ENCODE measurements around the gene VSTM4. TPM values are rescaled to one million over a fixed set of nuclear protein-coding genes. Genes with fewer than 3 reads are reported as not detected.

VSTM4 gene
- total and polyA plus RNA-seq, 2 donors (not counting 1 experiment from before 2014, with no cell fraction given): not detected

GRCh38 chr10:49117376-49118070 lies 2.2 kb upstream of the VSTM4 start:
- no peak overlapping the region for H3K4me3 Mint-ChIP-seq
- Histone ChIP-seq H3K9me3 (ENCODE audit: control extremely low read depth in 1 of 3, control insufficient read depth in 2 of 3, insufficient read depth in 1 of 3, low read length in 2 of 3) (peaks cover 0 to 5% (median 0%) of the 10 kb centered on the region in 3 donors), H3K36me3 (replicated peaks in 1 of 2; ENCODE audit: control extremely low read depth in 1 of 2, control insufficient read depth in 1 of 2, extremely low read depth in 1 of 2, insufficient read depth in 2 of 2, low read length in 1 of 2) (no peaks in the 10 kb centered on the region), H3K4me2 (replicated peaks; ENCODE audit: low read depth, low read length, poor library complexity, severe bottlenecking) (no peak overlapping the region), H2AFZ (ENCODE audit: insufficient read depth, low read depth, low read length, poor library complexity, severe bottlenecking) (no peak overlapping the region), H3K79me2 (ENCODE audit: control insufficient read depth, insufficient read depth, low read length) (no peaks in the 10 kb centered on the region), H3K4me3 (ENCODE audit: control extremely low read depth in 1 of 5, extremely low read depth in 1 of 5, insufficient read depth in 1 of 5, low read depth in 2 of 5, low read length in 4 of 5) (no peak overlapping the region), H3K4me1 (ENCODE audit: control insufficient read depth in 2 of 2, insufficient read depth in 2 of 2, low read length in 2 of 2) (peaks cover 4 to 5% of the 10 kb centered on the region in 2 donors), H3K27ac (ENCODE audit: low read length in 2 of 2) (no peak overlapping the region), H3K9ac (ENCODE audit: low read length) (no peak overlapping the region), H4K20me1 (ENCODE audit: control insufficient read depth, insufficient read depth, low read length, poor library complexity, severe bottlenecking) (no peaks in the 10 kb centered on the region), H3K27me3 (replicated peaks in 1 of 4; ENCODE audit: control extremely low read depth in 1 of 4, control insufficient read depth in 3 of 4, insufficient read depth in 4 of 4, low read length in 3 of 4) (peaks cover 0 to 38% (median 16%) of the 10 kb centered on the region in 4 experiments)
- H3K4me1 Mint-ChIP-seq: peaks cover 4% of the 10 kb centered on the region
- ChIA-PET CTCF (no interaction called here), POLR2A (no interaction called here)
- ATAC-seq (ENCODE audit: low read depth): no peak
- H3K9me3 Mint-ChIP-seq (ENCODE audit: insufficient read depth): no peaks in the 10 kb centered on the region
- intact Hi-C loops (cut with micrococcal nuclease): no loop called here
- 100% methylated on average over 1 of the region's 4 CpGs for WGBS (ENCODE audit: insufficient coverage)
- no peak for DNase-seq
- peaks cover 24% of the 10 kb centered on the region for H3K27me3 Mint-ChIP-seq
- TF ChIP-seq EZH2 (IDR thresholded peaks at IDR 0.05; ENCODE audit: borderline replicate concordance, insufficient read depth, low read depth, low read length, poor library complexity, severe bottlenecking): no peak
- no peak for TF ChIP-seq CTCF (IDR thresholded peaks at IDR 0.05)
- no peak overlapping the region for H3K27ac Mint-ChIP-seq

GRCh38 chr10:49116509-49117375 lies 1.4 kb upstream of the VSTM4 start:
- H3K4me1 Mint-ChIP-seq: peaks cover 4% of the 10 kb centered on the region
- CTCF ChIA-PET: no interaction called here
- no peaks in the 10 kb centered on the region for H3K9me3 Mint-ChIP-seq (ENCODE audit: insufficient read depth)
- no peak overlapping the region for H3K9ac ChIP-seq (ENCODE audit: low read length)
- H3K4me1 ChIP-seq (ENCODE audit: control insufficient read depth in 2 of 2, insufficient read depth in 2 of 2, low read length in 2 of 2): peaks cover 4 to 5% of the 10 kb centered on the region in 2 donors
- H3K36me3 ChIP-seq (replicated peaks in 1 of 2; ENCODE audit: control extremely low read depth in 1 of 2, control insufficient read depth in 1 of 2, extremely low read depth in 1 of 2, insufficient read depth in 2 of 2, low read length in 1 of 2): no peaks in the 10 kb centered on the region
- peaks cover 0 to 5% (median 0%) of the 10 kb centered on the region in 3 donors for H3K9me3 ChIP-seq (ENCODE audit: control extremely low read depth in 1 of 3, control insufficient read depth in 2 of 3, insufficient read depth in 1 of 3, low read length in 2 of 3)
- no peak overlapping the region for H3K27ac ChIP-seq (ENCODE audit: low read length in 2 of 2)
- H3K27me3 Mint-ChIP-seq: peaks cover 24% of the 10 kb centered on the region
- no peak for ATAC-seq (ENCODE audit: low read depth)
- H3K79me2 ChIP-seq (ENCODE audit: control insufficient read depth, insufficient read depth, low read length): no peaks in the 10 kb centered on the region
- H3K27ac Mint-ChIP-seq: no peak overlapping the region
- POLR2A ChIA-PET: no interaction called here
- no peak overlapping the region for H3K4me3 ChIP-seq (ENCODE audit: control extremely low read depth in 1 of 5, extremely low read depth in 1 of 5, insufficient read depth in 1 of 5, low read depth in 2 of 5, low read length in 4 of 5)
- no peaks in the 10 kb centered on the region for H4K20me1 ChIP-seq (ENCODE audit: control insufficient read depth, insufficient read depth, low read length, poor library complexity, severe bottlenecking)
- TF ChIP-seq EZH2 (IDR thresholded peaks at IDR 0.05; ENCODE audit: borderline replicate concordance, insufficient read depth, low read depth, low read length, poor library complexity, severe bottlenecking): no peak
- no peak overlapping the region for H3K4me3 Mint-ChIP-seq
- no peak overlapping the region for H3K4me2 ChIP-seq (replicated peaks; ENCODE audit: low read depth, low read length, poor library complexity, severe bottlenecking)
- intact Hi-C loops (cut with micrococcal nuclease): no loop called here
- H2AFZ ChIP-seq (ENCODE audit: insufficient read depth, low read depth, low read length, poor library complexity, severe bottlenecking): no peak overlapping the region
- peaks cover 0 to 41% (median 16%) of the 10 kb centered on the region in 4 experiments for H3K27me3 ChIP-seq (replicated peaks in 1 of 4; ENCODE audit: control extremely low read depth in 1 of 4, control insufficient read depth in 3 of 4, insufficient read depth in 4 of 4, low read length in 3 of 4)
- 98% methylated on average over 5 of the region's 5 CpGs for WGBS (ENCODE audit: insufficient coverage)
- DNase-seq: no peak

All from B cell (primary cell).